GM21723 (cell line): ENCODE data around the gene SLC45A2.

Experiments used
- ATAC-seq: cut with Tn5 transposase; IDR thresholded peaks from one replicate; pipeline ENCODE4 v1.9.1; 2021; ENCODE audit warnings: mild to moderate bottlenecking, moderate library complexity; ENCODE audit not compliant: unreplicated experiment

SLC45A2 gene

DNA sequence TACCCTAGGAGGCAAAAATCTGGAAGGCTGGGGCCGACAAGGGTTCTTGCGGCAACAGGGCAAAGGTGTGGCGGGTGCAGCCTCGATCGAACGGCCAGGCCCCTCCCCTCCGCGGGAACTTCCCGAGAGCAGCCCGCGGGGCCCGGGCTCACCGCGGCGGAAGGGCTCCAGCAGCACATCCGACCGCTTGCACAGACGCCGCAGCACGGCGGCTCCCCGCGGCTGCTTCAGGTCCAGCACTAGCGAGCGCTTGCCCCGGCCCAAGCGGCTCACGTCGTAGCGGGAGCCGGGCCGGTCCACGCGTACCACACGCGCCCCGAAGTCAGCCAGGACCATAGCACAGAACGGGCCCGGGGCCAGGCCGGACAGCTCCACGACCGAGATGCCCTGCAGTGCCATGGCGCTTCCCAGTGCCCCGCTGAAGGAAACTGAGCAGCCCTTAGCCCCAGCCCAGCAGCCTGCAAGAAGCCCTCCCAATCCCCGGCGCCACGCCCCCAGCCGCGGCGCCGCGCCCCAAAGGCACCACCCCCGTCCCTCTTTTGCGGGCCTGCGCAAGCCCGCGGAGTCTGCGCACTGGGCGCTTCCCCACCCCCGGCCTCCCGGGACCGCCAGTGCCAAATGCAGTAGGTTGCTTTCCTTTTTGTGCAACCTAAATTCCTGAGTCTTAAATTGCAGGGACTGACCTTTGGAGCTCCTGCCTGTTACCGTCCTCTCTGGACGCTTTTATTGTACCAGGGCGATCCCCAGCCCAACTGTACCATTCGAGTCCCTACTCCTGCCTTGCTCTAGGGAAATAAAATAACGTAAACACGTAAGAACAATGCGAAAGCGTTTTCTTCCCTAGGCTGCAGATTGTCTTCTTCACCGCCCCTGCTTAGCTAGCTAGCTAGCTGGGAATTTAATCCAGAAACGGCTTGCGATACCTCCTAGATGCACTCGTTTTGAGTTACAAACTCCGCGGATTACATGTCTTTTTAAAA is 23.4 kb upstream of the SLC45A2 start, which contains the start of gene AMACR:
TSS of gene AMACR (minus strand) at position 430 of the 980 bp plus-strand sequence. CDS start at position 399, 31 bp downstream.
- ATAC-seq: peak; percentile 92

GRCh38 chr5:34007201-34007620 is 22.7 kb upstream of the SLC45A2 start:
- no peak for ATAC-seq

- ATAC-seq: no peak
Observed at GRCh38 chr5:34005681-34006080, 21.2 kb upstream of the SLC45A2 start.

- ATAC-seq: no peak
Observed at GRCh38 chr5:34005211-34005610, 20.7 kb upstream of the SLC45A2 start.

GRCh38 chr5:34003941-34004340 is 19.4 kb upstream of the SLC45A2 start:
- ATAC-seq: no peak

GRCh38 chr5:34002629-34003328 is 18.3 kb upstream of the SLC45A2 start:
- no peak for ATAC-seq

GRCh38 chr5:34001241-34001841 is 16.8 kb upstream of the SLC45A2 start:
- ATAC-seq: no peak

- ATAC-seq: no peak
Observed at GRCh38 chr5:33999978-34000377, 15.5 kb upstream of the SLC45A2 start.

- peak; percentile 77 for ATAC-seq
Observed at GRCh38 chr5:33997331-33997983, 13.0 kb upstream of the SLC45A2 start.

DNA sequence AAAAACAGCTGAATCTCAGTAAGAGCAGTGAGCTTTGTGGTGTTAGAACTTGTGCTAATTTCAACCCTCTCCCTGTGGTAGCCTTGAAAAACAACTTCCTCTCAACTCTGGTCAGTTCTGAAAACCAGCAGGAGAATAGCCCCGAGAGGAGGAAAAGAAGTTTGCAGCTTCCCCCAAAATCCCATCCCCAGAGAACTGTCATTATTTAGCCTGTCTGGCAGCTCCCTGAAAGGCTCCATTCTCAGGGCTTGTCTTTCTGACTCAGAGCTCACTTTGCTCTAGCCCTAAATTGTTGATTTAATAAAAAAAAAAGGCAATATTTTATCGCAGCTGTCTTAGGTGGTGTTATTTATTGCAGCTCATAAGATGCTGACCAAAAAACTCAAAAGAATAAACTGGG is 11.4 kb upstream of the SLC45A2 start:
- ATAC-seq: no peak

DNA sequence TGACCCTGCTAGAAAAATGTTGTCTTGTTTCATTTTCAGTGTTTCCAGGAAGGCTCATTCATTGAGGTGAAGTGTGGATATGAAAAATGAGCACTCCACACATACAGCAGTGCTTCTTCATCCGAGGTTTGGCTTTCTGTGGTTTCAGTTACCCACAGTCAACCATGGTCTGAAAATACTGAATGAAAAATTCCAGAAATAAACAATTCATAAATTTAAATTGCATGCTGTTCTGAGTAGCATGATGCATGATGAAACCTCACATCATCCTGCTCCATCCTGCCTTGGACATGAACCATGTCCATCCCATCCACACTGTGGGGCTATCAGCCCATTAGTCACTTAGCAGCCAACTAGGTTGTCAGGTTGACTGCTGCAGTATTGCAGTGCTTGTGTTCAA is 10.4 kb upstream of the SLC45A2 start:
- no peak for ATAC-seq

- no peak for ATAC-seq
Observed at GRCh38 chr5:33992864-33993263, 8.4 kb upstream of the SLC45A2 start.

- no peak for ATAC-seq
Observed at GRCh38 chr5:33985447-33985846, 954 bp upstream of the SLC45A2 start.

DNA sequence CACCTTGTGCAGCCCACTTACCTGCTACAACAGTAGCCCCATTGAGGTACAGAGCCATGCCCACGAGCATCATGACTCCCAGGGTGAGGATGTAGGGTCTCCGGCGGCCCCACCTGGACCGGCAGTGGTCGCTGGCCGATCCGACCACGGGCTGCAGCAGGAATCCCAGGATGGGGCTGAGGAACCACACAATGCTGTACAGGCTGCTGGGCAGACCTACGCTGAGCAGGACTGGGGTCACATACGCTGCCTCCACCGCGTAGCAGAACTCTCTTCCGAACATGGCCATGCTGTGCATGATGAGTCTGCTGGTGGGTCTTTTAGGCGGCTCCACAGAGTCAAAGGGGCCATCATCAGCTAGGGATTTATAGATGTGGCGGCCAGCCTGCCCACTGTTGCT is 315 bp downstream of the SLC45A2 start:
- ATAC-seq: no peak

GRCh38 chr5:33981408-33982162 is 2.9 kb downstream of the SLC45A2 start:
- no peak for ATAC-seq

DNA sequence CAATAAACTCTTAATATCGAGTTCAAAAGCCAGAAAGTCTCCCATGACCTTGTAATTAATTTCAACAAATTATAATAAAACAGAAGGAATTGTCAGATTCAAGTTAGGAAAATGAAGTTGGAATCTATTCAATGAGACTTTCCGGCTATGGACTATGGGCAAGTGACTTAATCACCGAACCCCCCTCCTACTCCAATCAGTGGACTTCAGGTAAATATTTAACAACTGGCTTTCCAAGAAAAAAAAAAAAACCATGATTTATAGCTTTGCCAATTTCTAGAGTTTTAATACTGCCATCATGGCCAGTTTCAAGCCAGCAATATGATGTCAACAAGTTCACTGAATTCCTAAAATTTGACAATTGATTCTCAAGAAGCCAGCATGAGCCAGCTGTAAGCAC is 4.5 kb downstream of the SLC45A2 start:
- ATAC-seq: no peak

DNA sequence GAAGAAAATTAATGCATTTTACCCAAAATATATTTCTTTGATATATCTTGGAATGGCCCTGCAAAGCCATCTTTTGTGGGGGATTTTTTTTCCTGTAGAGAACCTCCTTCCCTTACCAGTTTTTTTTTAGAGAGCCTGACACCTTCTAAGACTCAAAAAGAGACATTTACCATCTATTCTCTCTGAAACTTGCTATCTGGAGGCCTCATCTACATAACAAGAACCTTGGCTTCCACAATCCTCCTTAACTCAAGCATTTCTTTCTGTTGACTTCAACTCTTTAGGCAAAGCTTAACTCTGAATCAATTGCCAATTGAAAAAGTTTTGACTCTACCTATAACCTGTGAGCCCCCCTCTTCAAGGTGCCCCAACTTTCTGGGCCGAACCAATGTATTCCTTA is 6.2 kb downstream of the SLC45A2 start:
- no peak for ATAC-seq

GRCh38 chr5:33976307-33976706 is 8.2 kb downstream of the SLC45A2 start:
- no peak for ATAC-seq

- no peak for ATAC-seq
Observed at GRCh38 chr5:33975852-33976251, 8.6 kb downstream of the SLC45A2 start.

- peak; percentile 67 for ATAC-seq
Observed at GRCh38 chr5:33973271-33973670, 11.2 kb downstream of the SLC45A2 start.
